ENCODE measurements around the gene KCNMB2.

Gene KCNMB2

GRCh38 chr3:178658694-178659325 is 122.6 kb downstream of the KCNMB2 start:
- no peak for DNase-seq

- no peak for DNase-seq
Measured at GRCh38 chr3:178663201-178663934, 127.1 kb downstream of the KCNMB2 start.

GRCh38 chr3:178665747-178666146 is 129.5 kb downstream of the KCNMB2 start:
- DNase-seq = no peak

DNA sequence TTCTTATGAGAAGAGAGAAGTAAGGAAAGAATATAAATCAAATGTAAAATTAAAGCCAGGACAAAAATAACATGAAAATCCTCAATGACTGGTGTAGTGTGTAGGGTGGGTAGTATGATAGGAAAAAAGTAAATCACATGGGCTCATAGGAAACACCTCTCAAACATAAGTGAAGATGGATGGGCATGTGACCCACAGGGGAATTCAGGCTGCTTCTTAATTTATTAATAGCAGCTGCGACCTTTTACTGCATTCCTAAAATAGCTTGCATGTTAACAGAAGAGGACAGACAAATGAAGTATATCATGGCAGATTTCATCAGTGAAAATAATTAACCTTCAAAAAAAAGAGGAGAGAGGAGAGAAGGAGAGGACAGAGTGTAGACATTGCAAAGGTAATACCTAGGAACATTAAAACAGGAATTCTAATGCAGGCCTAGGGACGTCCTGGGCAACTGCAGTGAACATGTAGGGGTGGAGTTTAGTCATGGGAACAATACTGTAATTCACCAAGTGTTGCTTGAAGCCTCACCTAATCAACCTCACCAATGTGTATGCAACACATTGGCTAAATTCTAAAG is 132.9 kb downstream of the KCNMB2 start:
- no peak for DNase-seq

- DNase-seq = no peak
Measured at GRCh38 chr3:178669758-178670157, 133.5 kb downstream of the KCNMB2 start.

DNA sequence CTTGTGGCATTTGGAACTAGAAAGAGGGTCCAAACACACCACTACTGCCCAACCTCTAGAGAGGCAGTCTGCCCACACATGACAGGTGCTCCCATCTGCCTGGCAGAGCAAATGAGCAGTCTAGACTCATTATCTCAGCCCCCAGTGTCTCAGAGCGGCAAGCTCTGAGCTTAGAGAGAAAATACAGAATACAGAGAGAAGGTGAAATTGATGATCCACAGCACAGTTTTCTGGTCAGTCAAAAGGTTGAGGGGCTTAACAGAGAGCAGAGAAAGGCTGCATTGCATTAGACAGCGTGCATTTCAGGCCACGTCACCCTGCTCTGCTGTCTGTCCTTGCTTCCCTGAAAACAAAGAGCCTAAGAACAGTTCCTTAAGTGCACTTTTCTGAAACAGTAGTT is 135.1 kb downstream of the KCNMB2 start:
- no peak for DNase-seq

DNA sequence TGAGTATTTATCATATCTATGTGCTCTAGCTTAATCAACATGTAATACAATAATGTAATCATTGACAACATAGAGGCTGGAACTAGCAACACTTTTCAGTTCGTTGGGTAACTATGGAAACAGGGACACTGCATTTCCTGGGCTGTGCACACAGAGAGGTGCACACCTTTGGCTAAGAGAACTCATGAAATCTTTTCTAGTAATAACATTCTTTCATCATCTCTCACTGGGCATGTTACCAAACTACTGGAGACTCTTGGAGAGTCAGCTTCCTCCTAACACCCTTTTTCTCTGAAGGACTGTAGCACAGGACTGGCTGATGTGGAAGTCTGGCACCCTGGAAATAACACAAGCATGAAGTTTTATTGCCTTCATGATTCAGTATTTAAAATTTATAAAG is 135.6 kb downstream of the KCNMB2 start:
- no peak for DNase-seq

DNA sequence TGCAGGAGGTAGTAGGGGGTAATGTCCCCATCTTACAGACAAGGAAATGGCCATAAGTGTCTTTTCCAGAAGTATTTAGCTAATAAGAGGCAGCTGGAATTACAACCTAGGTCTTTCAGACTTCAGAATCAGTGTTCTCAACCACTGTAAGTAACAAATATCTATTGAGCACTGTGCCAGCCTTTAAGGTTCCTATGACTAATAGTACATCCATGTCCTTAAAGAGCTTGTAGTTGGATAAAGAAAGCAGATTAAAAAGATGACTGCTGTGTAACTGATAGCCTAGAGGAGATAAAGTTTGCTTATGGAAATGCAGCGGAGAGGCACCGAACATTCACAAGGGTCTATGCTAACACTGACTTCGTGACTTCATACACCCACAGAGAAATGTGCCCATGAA is 136.0 kb downstream of the KCNMB2 start:
- no peak for DNase-seq

GRCh38 chr3:178673529-178673928 is 137.3 kb downstream of the KCNMB2 start:
- no peak for DNase-seq

DNA sequence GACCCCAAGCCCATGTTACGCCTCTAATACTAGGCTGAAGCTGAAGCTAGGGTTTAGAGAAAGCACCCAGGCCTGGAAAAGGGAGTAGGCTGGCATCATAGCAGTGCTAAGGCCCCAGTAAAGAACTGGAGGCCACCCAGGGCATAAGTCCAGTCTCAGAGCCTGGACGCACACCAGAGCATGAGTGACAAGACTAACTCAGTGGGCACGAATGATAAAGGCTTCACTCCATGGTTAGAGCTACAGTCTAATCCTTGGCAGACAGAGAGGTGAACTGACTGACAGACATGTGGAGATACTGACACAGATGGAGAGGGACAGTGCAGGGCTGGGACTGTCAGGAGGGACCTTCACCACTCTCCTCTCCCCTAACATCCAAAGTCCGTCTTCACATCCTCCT is 139.8 kb downstream of the KCNMB2 start:
- DNase-seq = no peak

DNA sequence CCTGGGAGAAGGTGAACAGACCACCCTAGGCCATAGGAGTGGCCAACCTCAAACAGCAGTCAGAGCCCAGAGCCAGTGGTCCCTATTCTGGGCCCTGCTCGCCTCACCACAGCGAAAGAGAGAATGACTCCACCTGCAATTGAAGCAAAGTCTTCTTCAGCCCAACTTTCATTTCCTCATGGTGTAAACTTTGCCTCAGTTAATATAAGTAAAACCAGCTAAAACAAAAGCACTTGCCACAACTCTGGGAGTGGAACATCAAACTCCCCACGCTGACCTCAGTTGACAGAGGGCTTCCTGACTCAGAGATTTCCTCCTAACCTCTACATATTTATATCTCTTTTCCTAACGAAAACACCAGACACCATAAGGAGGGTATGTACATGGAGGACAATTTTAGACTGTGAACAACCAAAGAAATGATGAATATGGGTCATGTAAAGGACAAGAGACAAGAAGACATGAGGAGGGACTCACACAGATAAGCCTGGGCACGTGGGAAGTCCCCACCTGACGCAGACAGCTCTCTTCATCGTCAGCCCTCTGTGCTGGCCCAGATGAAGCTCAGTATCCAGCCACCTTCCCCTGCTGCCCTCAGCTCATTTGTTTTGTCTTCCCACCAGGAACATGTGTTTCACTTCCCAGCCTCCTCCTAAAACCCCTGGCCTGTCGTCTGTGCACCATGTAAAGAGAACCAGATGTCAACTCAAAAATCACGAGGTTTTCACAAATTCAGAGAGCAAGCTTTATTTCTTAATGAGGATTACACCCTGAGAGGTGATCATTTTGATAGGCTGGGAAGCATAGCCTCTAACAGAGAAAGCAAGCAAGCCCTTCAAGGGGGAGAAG is 140.9 kb downstream of the KCNMB2 start:
- DNase-seq = no peak

- no peak for DNase-seq
Measured at GRCh38 chr3:178677961-178678360, 141.7 kb downstream of the KCNMB2 start.

GRCh38 chr3:178680037-178680436 is 143.8 kb downstream of the KCNMB2 start:
- no peak for DNase-seq

DNA sequence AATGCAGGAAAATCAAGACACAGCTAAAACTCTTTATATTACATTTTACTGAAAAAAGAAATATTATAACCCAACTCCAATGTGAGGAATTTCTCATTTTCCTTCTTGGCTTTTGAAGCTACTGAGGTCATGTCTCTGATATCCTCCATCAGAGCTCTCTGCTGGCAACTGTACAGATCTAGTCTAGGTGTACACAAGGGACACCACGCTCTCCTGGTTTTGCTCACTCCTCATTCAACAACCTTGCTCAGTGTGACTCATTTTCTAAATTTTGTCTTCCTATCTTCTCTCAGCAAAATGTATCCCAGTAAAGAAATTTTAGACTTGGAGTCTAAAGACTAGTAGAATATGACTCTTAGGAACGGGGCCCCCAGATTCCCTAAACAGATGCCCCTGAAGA is 144.3 kb downstream of the KCNMB2 start:
- DNase-seq = no peak

- DNase-seq = no peak
Measured at GRCh38 chr3:178684881-178685590, 148.8 kb downstream of the KCNMB2 start.

DNA sequence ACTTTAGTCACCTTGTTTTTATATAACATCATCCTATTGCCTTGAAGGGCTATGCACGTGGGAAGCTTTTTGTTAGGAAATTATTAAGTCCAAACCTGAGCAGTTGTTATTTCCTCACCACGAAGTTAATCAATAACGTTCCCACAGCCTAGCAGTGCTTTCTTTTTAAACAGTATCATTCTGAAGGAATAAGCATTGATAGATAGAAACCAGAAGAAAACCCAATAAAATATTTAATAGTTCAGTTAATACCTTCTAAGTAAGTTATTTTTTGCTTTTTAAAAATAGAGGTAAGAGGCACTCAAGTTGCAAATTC is 149.3 kb downstream of the KCNMB2 start:
- DNase-seq = no peak

DNA sequence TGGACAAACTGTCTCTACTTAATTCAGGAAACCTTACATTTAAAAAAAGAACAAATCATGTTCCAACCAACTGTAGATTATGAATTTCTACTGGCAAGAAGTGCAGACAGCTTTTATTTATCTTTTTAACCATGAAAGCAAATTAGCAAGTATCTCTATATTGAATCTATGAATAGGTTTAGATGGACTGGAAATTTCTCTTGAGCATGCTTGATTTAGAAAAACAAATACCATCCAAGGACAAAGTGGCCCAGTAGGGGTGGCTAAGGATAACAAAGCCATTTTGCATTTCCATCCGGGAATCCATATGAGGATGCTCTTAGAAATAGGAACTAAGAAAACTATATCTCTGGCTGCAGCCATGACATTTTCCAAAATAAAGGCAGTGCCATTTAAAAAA is 150.6 kb downstream of the KCNMB2 start:
- no peak for DNase-seq

GRCh38 chr3:178690571-178690970 is 154.3 kb downstream of the KCNMB2 start:
- no peak for DNase-seq

DNA sequence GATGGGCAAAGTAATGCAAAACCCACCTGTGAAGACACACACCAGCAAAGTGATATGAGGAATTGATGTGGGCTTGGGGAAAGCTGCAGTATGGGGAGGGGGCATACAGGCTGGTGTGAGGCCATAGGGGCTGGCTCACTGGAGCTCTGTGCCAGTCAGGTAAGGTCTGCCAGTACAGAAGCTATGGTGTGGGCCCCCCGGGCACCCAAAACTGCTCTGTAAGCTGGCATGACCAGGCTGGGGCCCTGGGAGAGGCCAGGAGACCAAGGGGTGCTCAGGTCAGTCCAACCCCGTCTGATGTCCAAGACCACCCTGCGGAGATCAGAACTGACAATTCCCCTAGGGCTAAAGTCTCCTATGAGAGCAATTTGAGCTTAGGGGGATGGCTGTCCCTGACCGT is 163.1 kb downstream of the KCNMB2 start:
- DNase-seq = no peak

DNA sequence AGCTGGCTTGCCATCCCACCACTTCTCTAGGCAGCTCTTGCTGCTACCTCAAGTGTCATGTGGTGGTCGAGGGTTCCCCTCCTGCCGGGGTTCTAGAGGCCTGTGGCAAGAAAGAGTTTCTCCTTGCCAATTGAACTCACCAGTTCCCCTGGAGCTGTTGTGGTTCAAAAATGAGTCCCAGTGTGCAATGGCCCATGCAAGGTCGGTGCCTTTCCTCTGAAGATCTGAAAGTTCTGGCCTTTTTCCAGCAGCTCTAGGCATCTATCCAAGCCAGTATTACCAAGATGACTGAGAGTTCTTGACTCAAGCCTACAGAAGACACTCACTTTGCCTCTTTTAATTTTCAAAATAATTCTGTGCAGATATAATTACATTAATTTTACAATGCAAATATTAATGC is 163.6 kb downstream of the KCNMB2 start:
- no peak for DNase-seq

GRCh38 chr3:178703268-178703975 is 167.2 kb downstream of the KCNMB2 start:
- DNase-seq = no peak

DNA sequence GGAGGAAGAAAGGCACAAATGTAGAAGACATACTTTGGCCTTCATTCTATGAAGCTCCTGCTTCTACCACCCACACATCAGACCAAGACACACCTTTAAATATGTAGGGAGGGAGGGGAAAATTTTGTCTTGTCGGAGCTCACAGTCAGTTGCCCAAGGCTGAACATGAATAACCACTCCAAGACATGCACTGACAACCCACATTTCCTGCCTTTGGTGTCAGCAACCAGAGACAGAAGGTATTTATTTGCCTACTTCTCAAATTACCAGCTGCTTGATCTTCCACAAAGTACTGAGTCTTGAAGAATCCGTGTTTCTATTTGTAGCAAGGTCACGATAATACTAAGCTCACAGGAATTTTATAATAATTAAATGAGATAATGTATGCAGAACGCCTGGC is 169.7 kb downstream of the KCNMB2 start:
- no peak for DNase-seq
